Osteocyte (in vitro differentiated cells): ENCODE measurements around the gene QRICH1. TPM values are rescaled to one million over a fixed set of nuclear protein-coding genes. Genes with fewer than 3 reads are reported as not detected.

Experiments
- DNase-seq: peaks from one replicate; pipeline ENCODE4 v3.0.0; 2021; ENCODE audit warnings: mixed read lengths; ENCODE audit not compliant: unreplicated experiment; ENCODE audit errors: extremely low spot score
- H3K27ac Mint-ChIP-seq: one replicate; pipeline ENCODE4 v1.8.0; 2021; ENCODE audit warnings: mild to moderate bottlenecking, mixed read lengths; ENCODE audit not compliant: unreplicated experiment
- H3K27me3 Mint-ChIP-seq: one replicate; pipeline ENCODE4 v1.8.0; 2021; ENCODE audit warnings: mixed read lengths; ENCODE audit not compliant: unreplicated experiment
- H3K36me3 Mint-ChIP-seq: one replicate; pipeline ENCODE4 v1.8.0; 2021; ENCODE audit warnings: mixed read lengths; ENCODE audit not compliant: unreplicated experiment
- H3K4me1 Mint-ChIP-seq: one replicate; pipeline ENCODE4 v1.8.0; 2021; ENCODE audit warnings: mixed read lengths; ENCODE audit not compliant: unreplicated experiment
- H3K4me3 Mint-ChIP-seq: one replicate; pipeline ENCODE4 v1.8.0; 2021; ENCODE audit warnings: mild to moderate bottlenecking, moderate library complexity, mixed read lengths; ENCODE audit not compliant: unreplicated experiment
- H3K9me3 Mint-ChIP-seq: one replicate; pipeline ENCODE4 v1.8.0; 2021; ENCODE audit warnings: mixed read lengths; ENCODE audit not compliant: unreplicated experiment
- total RNA-seq: library from RNA; stranded (reverse); gene quantifications from 2 replicates; pipeline ENCODE4 v1.2.1, GENCODE V29; 2021
- TF ChIP-seq, protein P1 (sequence below): fragments of 200-600 bp; sonication (generic); IDR thresholded peaks from 2 replicates; pipeline ENCODE4 v1.5.0; 2021; ENCODE audit warnings: antibody characterized with exemption, mild to moderate bottlenecking, moderate library complexity

Gene QRICH1
- total RNA-seq, 1 donor from 2014 or later, result 104 TPM

DNA sequence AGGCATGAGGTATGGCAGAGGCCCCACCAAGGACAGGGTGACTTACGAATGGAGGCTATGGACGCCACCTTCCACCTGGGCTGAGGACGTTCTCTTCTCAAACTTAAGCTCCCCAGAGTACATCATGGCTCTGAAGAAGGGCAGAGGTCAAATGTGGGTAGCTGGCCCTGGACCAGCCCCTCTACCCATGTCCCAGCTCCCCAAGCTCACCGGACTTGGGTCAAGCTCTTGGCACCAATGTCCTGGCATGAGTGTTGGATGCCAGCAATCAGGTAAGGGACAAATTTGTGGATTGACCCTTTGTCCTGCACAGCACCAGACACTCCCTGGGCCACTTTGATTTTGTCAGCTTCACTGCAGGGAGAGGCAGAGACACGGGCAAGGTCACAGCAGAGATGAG lies 69.4 kb downstream of the QRICH1 start:
- H3K9me3 Mint-ChIP-seq, result no peaks in the 10 kb centered on the region
- peaks cover 30% of the 10 kb centered on the region for H3K36me3 Mint-ChIP-seq
- no peak overlapping the region for H3K27ac Mint-ChIP-seq
- TF ChIP-seq, protein P1, sequence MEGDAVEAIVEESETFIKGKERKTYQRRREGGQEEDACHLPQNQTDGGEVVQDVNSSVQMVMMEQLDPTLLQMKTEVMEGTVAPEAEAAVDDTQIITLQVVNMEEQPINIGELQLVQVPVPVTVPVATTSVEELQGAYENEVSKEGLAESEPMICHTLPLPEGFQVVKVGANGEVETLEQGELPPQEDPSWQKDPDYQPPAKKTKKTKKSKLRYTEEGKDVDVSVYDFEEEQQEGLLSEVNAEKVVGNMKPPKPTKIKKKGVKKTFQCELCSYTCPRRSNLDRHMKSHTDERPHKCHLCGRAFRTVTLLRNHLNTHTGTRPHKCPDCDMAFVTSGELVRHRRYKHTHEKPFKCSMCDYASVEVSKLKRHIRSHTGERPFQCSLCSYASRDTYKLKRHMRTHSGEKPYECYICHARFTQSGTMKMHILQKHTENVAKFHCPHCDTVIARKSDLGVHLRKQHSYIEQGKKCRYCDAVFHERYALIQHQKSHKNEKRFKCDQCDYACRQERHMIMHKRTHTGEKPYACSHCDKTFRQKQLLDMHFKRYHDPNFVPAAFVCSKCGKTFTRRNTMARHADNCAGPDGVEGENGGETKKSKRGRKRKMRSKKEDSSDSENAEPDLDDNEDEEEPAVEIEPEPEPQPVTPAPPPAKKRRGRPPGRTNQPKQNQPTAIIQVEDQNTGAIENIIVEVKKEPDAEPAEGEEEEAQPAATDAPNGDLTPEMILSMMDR, result no peak
- no peak for DNase-seq
- peaks cover 35% of the 10 kb centered on the region for H3K4me1 Mint-ChIP-seq
- no peak overlapping the region for H3K4me3 Mint-ChIP-seq
- no peaks in the 10 kb centered on the region for H3K27me3 Mint-ChIP-seq

DNA sequence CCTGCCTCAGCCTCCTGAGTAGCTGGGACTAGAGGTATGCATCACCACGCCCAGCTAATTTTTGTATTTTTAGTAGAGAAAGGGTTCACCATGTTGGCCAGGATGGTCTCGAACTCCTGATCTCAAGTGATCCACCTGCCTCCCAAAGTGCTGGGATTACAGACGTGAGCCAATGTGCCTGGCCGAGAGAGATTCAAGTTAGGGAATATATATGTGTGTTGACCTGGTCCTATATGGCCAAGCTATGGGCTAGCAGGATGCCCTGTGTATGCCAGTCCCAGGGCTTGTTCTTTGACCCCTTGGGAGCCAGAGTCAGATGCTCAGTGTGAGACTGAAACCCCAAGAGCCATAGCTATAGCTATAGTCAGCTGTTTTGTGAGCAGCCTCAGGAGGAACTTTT lies 70.1 kb downstream of the QRICH1 start:
- Mint-ChIP-seq H3K9me3 (no peaks in the 10 kb centered on the region), H3K27me3 (no peaks in the 10 kb centered on the region), H3K4me1 (peaks cover 39% of the 10 kb centered on the region), H3K36me3 (peaks cover 30% of the 10 kb centered on the region), H3K4me3 (peak overlapping the region; percentile 90), H3K27ac (no peak overlapping the region)
- DNase-seq, result no peak
- TF ChIP-seq, protein P1, result no peak

DNA sequence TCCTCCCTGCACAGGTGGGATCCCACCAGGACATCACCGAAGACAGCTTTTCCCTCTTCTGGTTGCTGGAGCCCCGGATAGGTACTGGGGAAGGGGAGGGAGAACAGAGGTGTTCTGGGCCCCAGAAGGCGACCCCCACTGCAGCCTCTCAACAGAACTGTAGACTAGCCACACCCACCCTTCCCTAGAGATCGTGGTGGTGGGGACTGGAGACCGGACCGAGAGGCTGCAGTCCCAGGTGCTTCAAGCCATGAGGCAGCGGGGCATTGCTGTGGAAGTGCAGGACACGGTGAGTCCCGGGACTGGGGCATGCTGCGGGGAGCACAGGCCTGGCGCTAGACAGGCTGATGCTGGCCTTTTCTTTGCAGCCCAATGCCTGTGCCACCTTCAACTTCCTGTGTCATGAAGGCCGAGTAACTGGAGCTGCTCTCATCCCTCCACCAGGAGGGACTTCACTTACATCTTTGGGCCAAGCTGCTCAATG lies 71.1 kb downstream of the QRICH1 start:
- peak overlapping the region; percentile 90 for H3K4me3 Mint-ChIP-seq
- no peaks in the 10 kb centered on the region for H3K27me3 Mint-ChIP-seq
- H3K36me3 Mint-ChIP-seq, result peaks cover 30% of the 10 kb centered on the region
- peak overlapping the region; percentile 94 for H3K27ac Mint-ChIP-seq
- TF ChIP-seq, protein P1, result no peak
- H3K9me3 Mint-ChIP-seq, result no peaks in the 10 kb centered on the region
- DNase-seq, result no peak
- H3K4me1 Mint-ChIP-seq, result peaks cover 33% of the 10 kb centered on the region

DNA sequence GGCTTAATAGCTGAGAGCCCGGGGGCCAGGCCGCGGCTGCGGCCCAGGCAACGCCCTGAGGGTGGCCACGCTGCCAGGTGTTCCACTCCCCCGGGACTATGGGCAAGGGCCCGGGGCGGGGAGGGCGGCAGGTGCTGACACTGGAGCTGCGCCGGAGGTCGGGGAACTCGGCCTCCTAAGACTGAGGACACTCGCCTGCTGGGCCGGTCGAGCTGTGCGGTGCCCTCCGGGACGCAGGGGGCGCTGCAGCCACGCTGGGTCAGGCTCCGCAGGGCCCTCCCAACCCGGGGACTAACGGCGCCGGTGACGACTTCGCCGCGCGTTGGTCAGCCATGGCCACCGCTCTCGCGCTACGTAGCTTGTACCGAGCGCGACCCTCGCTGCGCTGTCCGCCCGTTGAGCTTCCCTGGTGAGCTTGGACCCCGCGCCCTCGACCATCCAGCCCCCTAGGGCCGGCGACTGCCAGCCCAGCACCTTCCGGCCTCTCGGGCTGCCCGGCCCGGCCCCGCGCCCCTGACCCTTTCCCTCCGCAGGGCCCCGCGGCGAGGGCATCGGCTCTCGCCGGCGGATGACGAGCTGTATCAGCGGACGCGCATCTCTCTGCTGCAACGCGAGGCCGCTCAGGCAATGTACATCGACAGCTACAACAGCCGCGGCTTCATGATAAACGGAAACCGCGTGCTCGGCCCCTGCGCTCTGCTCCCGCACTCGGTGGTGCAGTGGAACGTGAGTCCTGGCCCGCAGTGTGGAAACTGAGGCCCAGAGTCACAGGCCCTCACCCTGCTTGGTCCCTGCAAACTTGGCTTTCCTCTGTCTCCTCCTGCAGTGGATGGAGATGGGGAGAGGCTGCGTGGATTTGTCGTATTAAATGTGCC lies 71.8 kb downstream of the QRICH1 start, which contains the start of gene NDUFAF3:
Gene NDUFAF3 (plus strand): TSS at position 309 of the 875 bp plus-strand sequence. CDS start 24 bp downstream, at position 333.
- peak; percentile 98 for DNase-seq
- peak within 1 kb of the TSS; percentile 94 for H3K27ac Mint-ChIP-seq
- H3K4me1 Mint-ChIP-seq, result peaks cover 36% of the 10 kb centered on the region
- H3K36me3 Mint-ChIP-seq, result peaks cover 27% of the 10 kb centered on the region
- no peaks in the 10 kb centered on the region for H3K9me3 Mint-ChIP-seq
- no peaks in the 10 kb centered on the region for H3K27me3 Mint-ChIP-seq
- H3K4me3 Mint-ChIP-seq, result peak within 1 kb of the TSS; percentile 90
- TF ChIP-seq, protein P1, result peak; percentile 98

DNA sequence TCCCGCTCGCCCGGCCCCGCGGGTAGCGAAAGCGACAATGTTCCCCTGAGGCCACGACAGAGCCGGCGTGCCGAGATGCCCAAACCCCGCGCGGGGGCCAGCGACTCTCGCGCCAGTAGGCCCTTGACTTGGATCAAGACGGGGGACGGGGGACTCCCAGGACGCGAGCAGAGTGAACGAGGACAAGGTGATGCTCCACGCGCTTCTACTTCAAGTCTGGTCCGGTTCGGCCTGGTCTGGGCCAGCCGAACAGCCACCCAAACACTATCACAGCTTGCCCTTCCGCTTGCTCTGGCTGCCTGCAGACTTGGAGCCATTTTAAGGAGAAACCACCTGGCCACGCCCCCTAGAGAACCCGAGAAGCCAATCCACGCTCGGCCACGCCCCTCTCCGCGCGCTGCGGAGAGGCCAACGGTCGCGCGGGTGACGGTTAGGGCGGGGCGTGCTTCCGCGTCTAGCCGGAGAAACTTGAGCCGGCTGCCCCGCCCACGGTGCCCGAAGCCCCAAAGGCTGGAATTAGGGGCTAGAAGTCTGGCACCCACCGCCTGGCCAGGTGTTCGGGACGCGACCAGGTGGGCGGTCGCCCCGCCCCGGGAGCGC lies 72.6 kb downstream of the QRICH1 start:
- DNase-seq, result peak; percentile 99
- Mint-ChIP-seq H3K4me1 (peaks cover 40% of the 10 kb centered on the region), H3K9me3 (no peaks in the 10 kb centered on the region), H3K36me3 (peaks cover 27% of the 10 kb centered on the region), H3K4me3 (peak overlapping the region; percentile 90), H3K27ac (peak overlapping the region; percentile 94), H3K27me3 (no peaks in the 10 kb centered on the region)
- TF ChIP-seq, protein P1, result no peak
